HepG2 (cell line): ENCODE measurements around the gene KIF3A.

ENCODE experiments used
- MAZ ChIP-seq, 2 experiments: sonication (generic) in 1 of 2; formaldehyde crosslinking in 1 of 2; IDR thresholded peaks; 2 replicates each; pipeline versions ENCODE4 v1.5.0 to v1.6.1; 2012 to 2020; ENCODE audit warnings: low read depth in 2 of 2, mild to moderate bottlenecking in 2 of 2, borderline replicate concordance in 1 of 2, improper control_type of control experiment in 1 of 2, low read length in 1 of 2, missing genetic modification reagents in 1 of 2, moderate library complexity in 1 of 2
- NFYB ChIP-seq: sonication (generic); formaldehyde crosslinking; IDR thresholded peaks from 2 replicates; pipeline ENCODE4 v1.4.0; 2020; ENCODE audit warnings: missing genetic modification reagents
- SIN3A ChIP-seq: IDR thresholded peaks from 2 replicates; pipeline ENCODE4 v1.6.1; 2011; ENCODE audit warnings: low read depth, mild to moderate bottlenecking, control low read depth, low read length, borderline replicate concordance
- ZBTB10 ChIP-seq: sonication (generic); formaldehyde crosslinking; IDR thresholded peaks from 2 replicates; pipeline ENCODE4 v1.4.0; 2020; ENCODE audit warnings: missing genetic modification reagents, borderline replicate concordance

- TF ChIP-seq NFYB (CRISPR knock-in tag) (no peak), MAZ (IDR thresholded peaks at IDR 0.05; ENCODE audit: borderline replicate concordance, low read depth, low read length) (no peak), MAZ (CRISPR knock-in tag; IDR thresholded peaks at IDR 0.05; ENCODE audit: low read depth) (no peak), ZBTB10 (no peak), SIN3A (no peak)
Measured at GRCh38 chr5:132686193-132686592, 51.2 kb downstream of the KIF3A start.
